Left forelimb (tissue), 1 donor: ENCODE results near the gene TRIM5.
A peak's percentile ranks its signal among the peaks of the same experiment; 100 is the strongest.

Experiments
- DNase-seq: peaks from one replicate; pipeline ENCODE4 v3.0.0-alpha.2; 2018; ENCODE audit warnings: low spot score

TRIM5 gene

GRCh38 chr11:5624489-5625279, 60.2 kb downstream of the TRIM5 start, which contains the start of gene TRIM34:
TSS of gene TRIM34 (plus strand) at chr11:5625001. CDS start at chr11:5632332, 7,331 bp downstream.
- DNase-seq = peak; percentile 70

DNA sequence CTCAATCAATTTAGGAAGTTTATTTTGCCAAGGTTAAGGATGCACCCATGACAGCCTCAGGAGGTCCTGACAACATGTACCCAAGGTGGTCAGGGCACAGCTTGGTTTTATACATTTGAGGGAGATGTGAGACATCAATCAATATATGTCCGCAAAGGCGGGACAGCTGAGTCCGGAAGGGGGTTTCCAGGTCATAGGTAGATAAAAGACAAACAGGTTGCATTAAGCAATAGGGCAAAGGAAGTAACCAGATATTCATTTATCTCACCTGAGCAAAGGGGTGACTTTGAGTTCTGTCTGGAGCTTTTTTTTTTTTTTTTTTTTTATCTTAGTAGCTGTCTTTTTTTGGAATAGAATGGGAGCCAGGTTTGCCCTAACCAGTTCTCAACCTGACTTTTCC, 62.1 kb downstream of the TRIM5 start:
- no peak for DNase-seq

- DNase-seq = no peak
Observed at GRCh38 chr11:5621580-5621979, 63.3 kb downstream of the TRIM5 start.

DNA sequence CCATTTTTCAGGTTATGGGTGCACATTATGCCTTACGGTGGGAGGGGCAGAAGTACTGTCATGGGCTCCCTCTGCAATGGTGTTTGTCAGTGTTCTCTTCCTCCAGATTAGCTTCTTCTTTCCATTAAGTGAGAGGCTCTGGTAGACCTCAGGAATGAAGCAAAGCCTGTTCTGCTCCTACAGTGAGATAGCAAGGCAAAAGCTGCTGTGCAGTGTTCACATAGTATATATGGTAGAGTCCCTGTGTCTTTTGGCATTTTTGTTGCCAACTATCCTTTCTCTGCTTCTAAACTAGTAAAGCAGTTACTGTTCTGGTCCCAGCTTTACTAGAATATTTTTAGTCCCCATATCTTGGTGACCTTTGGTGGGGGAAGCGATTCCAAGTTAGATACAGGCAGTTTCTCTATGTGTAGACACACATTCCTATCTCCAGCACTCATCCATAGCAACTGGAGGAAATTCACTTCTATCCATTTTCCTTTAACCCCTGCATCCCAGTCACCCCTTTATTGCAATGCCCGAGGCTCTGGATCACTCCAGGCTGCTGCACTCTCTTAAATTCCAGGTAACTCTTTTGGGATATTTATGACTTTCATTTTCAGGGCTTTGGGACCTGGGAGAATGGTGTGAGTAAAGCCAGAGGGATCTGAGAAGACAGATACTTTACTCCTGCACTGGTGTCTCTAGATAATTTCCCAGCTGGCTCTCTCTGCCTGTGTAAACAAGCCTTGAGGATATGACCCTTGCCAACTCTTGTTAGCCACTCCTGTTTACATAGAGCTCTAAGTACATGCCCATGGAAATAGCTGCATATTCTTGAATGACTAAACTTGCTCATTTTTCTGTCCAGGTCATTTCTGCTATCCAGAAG, 64.0 kb downstream of the TRIM5 start:
- DNase-seq = no peak

- no peak for DNase-seq
Observed at GRCh38 chr11:5618807-5619206, 66.1 kb downstream of the TRIM5 start.
